GM23338 (cell line): Measurements from ENCODE around the gene MTHFD1L.

Experiments
- CREB1 ChIP-seq: fragments of 250-450 bp; sonication (Bioruptor Pico); IDR thresholded peaks from 2 replicates; pipeline ENCODE4 v1.5.0; 2020; ENCODE audit warnings: low read depth, mild to moderate bottlenecking, moderate library complexity
- EZH2 ChIP-seq: fragments of 200-600 bp; sonication (generic); IDR thresholded peaks from one replicate; pipeline ENCODE4 v1.8.0; 2017; ENCODE audit warnings: antibody characterized with exemption, mild to moderate bottlenecking, low read depth; ENCODE audit not compliant: unreplicated experiment
- EZH2phosphoT487 ChIP-seq: fragments of 200-600 bp; sonication (generic); IDR thresholded peaks from one replicate; pipeline ENCODE4 v1.8.1; 2018; ENCODE audit warnings: antibody characterized with exemption; ENCODE audit not compliant: unreplicated experiment
- JUNB ChIP-seq: IDR thresholded peaks from one replicate; pipeline ENCODE4 v1.6.1; 2016; ENCODE audit warnings: antibody characterized with exemption; ENCODE audit not compliant: unreplicated experiment
- POLR2AphosphoS5 ChIP-seq: IDR thresholded peaks from 2 replicates; pipeline ENCODE4 v1.6.1; 2016; ENCODE audit warnings: antibody characterized with exemption, low read depth
- TF ChIP-seq, protein P1 (sequence below), 2 experiments: fragments of 200-600 bp in 1 of 2; sonication (generic) in 1 of 2; conservative IDR thresholded peaks; 2 replicates each; pipeline versions ENCODE4 v1.5.1 to v1.6.1; 2016 to 2017; ENCODE audit warnings: antibody characterized with exemption in 2 of 2, low read depth in 2 of 2, mild to moderate bottlenecking in 2 of 2, moderate library complexity in 1 of 2

DNA sequence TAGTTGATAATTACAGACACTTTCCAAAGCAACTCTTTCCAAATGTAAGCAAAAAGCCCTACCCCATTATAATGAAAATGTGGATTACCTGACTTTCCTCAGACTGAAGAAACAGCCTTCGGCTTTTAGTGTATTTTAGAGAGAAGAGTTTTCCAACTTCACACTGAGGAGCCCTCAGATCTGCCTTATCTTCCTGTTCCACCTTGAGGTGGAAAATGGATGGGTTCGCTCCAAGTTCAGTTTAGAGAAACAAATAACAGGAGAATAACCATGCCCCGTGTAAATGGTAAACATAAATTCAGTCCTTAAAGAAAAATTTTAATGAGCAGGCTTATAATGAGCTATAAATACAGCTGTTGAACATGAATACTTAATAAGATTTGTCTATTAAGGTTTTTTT is 21.1 kb upstream of the MTHFD1L start:
- TF ChIP-seq EZH2phosphoT487 (no peak), EZH2 (no peak), CREB1 (no peak), JUNB (no peak), POLR2AphosphoS5 (no peak)
- TF ChIP-seq, protein P1, sequence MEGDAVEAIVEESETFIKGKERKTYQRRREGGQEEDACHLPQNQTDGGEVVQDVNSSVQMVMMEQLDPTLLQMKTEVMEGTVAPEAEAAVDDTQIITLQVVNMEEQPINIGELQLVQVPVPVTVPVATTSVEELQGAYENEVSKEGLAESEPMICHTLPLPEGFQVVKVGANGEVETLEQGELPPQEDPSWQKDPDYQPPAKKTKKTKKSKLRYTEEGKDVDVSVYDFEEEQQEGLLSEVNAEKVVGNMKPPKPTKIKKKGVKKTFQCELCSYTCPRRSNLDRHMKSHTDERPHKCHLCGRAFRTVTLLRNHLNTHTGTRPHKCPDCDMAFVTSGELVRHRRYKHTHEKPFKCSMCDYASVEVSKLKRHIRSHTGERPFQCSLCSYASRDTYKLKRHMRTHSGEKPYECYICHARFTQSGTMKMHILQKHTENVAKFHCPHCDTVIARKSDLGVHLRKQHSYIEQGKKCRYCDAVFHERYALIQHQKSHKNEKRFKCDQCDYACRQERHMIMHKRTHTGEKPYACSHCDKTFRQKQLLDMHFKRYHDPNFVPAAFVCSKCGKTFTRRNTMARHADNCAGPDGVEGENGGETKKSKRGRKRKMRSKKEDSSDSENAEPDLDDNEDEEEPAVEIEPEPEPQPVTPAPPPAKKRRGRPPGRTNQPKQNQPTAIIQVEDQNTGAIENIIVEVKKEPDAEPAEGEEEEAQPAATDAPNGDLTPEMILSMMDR (conservative IDR thresholded peaks at IDR 0.05; ENCODE audit: low read depth in 2 of 2) = no peak
